Right lobe of liver (tissue), 4 donors: Measurements from ENCODE around the gene TMC5.

Source experiments
- POLR2A ChIP-seq: fragments of 450-650 bp; IDR thresholded peaks from one replicate; pipeline ENCODE4 v1.6.1; 2017; ENCODE audit warnings: antibody characterized with exemption, mild to moderate bottlenecking
- TF ChIP-seq, protein P1 (sequence below), 4 donors: fragments of 200-600 bp in 3 of 4; fragments of 450-650 bp in 1 of 4; IDR thresholded peaks; one replicate each; pipeline versions ENCODE4 v1.5.1 to v1.8.0; 2016 to 2022; ENCODE audit warnings: antibody characterized with exemption in 4 of 4, mild to moderate bottlenecking in 2 of 4
- donor health status: DM: no; HTN: no; CAD: no.
- donor health status: DM: no; HTN: no; CAD: no.
- donor health status: DM: no; HTN: yes; CAD: no.

DNA sequence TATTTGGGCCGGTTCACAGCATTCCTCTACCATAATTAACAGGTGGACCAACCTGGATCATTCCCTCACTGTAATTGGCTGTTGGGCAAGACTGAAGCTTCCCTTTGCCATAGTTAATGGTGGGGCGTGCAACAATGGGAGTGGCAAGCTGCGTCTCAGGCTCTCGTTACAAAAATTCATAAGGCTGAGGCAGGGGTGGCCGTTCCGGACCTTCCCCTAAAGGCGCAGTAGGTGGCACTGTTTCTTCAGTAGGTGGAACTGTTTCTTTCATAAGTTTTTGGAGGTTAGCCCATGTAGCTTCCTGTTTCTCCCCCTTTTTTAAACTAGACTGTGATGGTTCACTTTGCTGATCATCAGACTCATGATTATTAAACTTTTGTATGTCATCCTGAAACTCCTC is 17.0 kb upstream of the TMC5 start:
- TF ChIP-seq, protein P1, sequence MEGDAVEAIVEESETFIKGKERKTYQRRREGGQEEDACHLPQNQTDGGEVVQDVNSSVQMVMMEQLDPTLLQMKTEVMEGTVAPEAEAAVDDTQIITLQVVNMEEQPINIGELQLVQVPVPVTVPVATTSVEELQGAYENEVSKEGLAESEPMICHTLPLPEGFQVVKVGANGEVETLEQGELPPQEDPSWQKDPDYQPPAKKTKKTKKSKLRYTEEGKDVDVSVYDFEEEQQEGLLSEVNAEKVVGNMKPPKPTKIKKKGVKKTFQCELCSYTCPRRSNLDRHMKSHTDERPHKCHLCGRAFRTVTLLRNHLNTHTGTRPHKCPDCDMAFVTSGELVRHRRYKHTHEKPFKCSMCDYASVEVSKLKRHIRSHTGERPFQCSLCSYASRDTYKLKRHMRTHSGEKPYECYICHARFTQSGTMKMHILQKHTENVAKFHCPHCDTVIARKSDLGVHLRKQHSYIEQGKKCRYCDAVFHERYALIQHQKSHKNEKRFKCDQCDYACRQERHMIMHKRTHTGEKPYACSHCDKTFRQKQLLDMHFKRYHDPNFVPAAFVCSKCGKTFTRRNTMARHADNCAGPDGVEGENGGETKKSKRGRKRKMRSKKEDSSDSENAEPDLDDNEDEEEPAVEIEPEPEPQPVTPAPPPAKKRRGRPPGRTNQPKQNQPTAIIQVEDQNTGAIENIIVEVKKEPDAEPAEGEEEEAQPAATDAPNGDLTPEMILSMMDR (IDR thresholded peaks at IDR 0.05): peak in 2 of 4 donors; percentile 18 to 26
- TF ChIP-seq POLR2A: no peak
